Measurements from ENCODE around the gene ATP6V0D1.

Gene ATP6V0D1

GRCh38 chr16:67389911-67390815, 90.8 kb downstream of the ATP6V0D1 start:
- Histone ChIP-seq H3K27ac (ENCODE audit: low read length) (no peak overlapping the region), H4K20me1 (ENCODE audit: insufficient read depth, low read length) (no peaks in the 10 kb centered on the region), H3K9me3 (ENCODE audit: insufficient read depth, low read length) (no peaks in the 10 kb centered on the region), H3K27me3 (ENCODE audit: low read depth, low read length) (no peaks in the 10 kb centered on the region), H3K4me3 (ENCODE audit: low read length) (no peak overlapping the region), H3K79me2 (ENCODE audit: low read length) (no peaks in the 10 kb centered on the region), H3K36me3 (replicated peaks; ENCODE audit: low read depth, low read length) (no peaks in the 10 kb centered on the region), H3K9ac (ENCODE audit: low read length) (no peak overlapping the region), H3K4me1 (ENCODE audit: low read length) (peaks cover under 1% of the 10 kb centered on the region; the same call in 1 of the 2 replicates), H3K4me2 (ENCODE audit: low read length) (no peak overlapping the region), H2AFZ (ENCODE audit: low read depth, low read length) (no peak overlapping the region)
- TF ChIP-seq, protein P1, sequence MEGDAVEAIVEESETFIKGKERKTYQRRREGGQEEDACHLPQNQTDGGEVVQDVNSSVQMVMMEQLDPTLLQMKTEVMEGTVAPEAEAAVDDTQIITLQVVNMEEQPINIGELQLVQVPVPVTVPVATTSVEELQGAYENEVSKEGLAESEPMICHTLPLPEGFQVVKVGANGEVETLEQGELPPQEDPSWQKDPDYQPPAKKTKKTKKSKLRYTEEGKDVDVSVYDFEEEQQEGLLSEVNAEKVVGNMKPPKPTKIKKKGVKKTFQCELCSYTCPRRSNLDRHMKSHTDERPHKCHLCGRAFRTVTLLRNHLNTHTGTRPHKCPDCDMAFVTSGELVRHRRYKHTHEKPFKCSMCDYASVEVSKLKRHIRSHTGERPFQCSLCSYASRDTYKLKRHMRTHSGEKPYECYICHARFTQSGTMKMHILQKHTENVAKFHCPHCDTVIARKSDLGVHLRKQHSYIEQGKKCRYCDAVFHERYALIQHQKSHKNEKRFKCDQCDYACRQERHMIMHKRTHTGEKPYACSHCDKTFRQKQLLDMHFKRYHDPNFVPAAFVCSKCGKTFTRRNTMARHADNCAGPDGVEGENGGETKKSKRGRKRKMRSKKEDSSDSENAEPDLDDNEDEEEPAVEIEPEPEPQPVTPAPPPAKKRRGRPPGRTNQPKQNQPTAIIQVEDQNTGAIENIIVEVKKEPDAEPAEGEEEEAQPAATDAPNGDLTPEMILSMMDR (IDR thresholded peaks at IDR 0.05; ENCODE audit: low read depth, low read length): no peak
- no peak for TF ChIP-seq EZH2phosphoT487 (IDR thresholded peaks at IDR 0.05; ENCODE audit: low read depth)

- Histone ChIP-seq H3K9me3 (ENCODE audit: insufficient read depth, low read length) (no peaks in the 10 kb centered on the region), H3K27ac (ENCODE audit: low read length) (no peak overlapping the region), H3K4me3 (ENCODE audit: low read length) (no peak overlapping the region), H3K27me3 (ENCODE audit: low read depth, low read length) (no peaks in the 10 kb centered on the region), H3K4me2 (ENCODE audit: low read length) (no peak overlapping the region), H2AFZ (ENCODE audit: low read depth, low read length) (no peak overlapping the region), H3K4me1 (ENCODE audit: low read length) (no peaks in the 10 kb centered on the region), H3K36me3 (replicated peaks; ENCODE audit: low read depth, low read length) (no peaks in the 10 kb centered on the region), H3K9ac (ENCODE audit: low read length) (no peak overlapping the region), H4K20me1 (ENCODE audit: insufficient read depth, low read length) (no peaks in the 10 kb centered on the region), H3K79me2 (ENCODE audit: low read length) (no peaks in the 10 kb centered on the region)
- TF ChIP-seq, protein P1 (IDR thresholded peaks at IDR 0.05; ENCODE audit: low read depth, low read length): no peak
- TF ChIP-seq EZH2phosphoT487 (IDR thresholded peaks at IDR 0.05; ENCODE audit: low read depth): no peak
Observed at GRCh38 chr16:67388591-67388990, 92.4 kb downstream of the ATP6V0D1 start.

DNA sequence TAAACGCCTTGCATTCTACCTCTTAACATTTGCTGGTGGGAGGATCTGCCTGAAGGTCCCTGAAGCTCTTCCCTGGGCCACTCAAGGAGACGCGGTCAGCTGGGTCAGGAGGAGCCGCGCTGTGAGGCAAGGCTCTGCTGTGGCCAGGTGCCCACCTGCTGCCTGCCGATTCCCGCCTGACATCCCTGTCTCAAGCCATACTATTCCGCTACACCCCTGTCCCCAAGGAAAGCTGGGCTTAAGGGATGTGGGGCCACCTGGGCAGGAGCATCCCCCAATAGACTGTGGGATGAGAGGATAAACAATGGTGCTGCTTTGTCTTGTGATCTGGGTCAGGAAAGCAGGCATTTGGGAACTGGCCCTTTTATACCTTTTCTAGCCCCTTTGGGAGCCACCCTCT, 92.8 kb downstream of the ATP6V0D1 start:
- Histone ChIP-seq H4K20me1 (ENCODE audit: insufficient read depth, low read length) (no peaks in the 10 kb centered on the region), H3K4me2 (ENCODE audit: low read length) (no peak overlapping the region), H3K9ac (ENCODE audit: low read length) (no peak overlapping the region), H3K36me3 (replicated peaks; ENCODE audit: low read depth, low read length) (no peaks in the 10 kb centered on the region), H3K4me3 (ENCODE audit: low read length) (no peak overlapping the region), H3K4me1 (ENCODE audit: low read length) (no peaks in the 10 kb centered on the region), H2AFZ (ENCODE audit: low read depth, low read length) (no peak overlapping the region), H3K27me3 (ENCODE audit: low read depth, low read length) (no peaks in the 10 kb centered on the region), H3K9me3 (ENCODE audit: insufficient read depth, low read length) (no peaks in the 10 kb centered on the region), H3K27ac (ENCODE audit: low read length) (no peak overlapping the region), H3K79me2 (ENCODE audit: low read length) (no peaks in the 10 kb centered on the region)
- no peak for TF ChIP-seq EZH2phosphoT487 (IDR thresholded peaks at IDR 0.05; ENCODE audit: low read depth)
- TF ChIP-seq, protein P1 (IDR thresholded peaks at IDR 0.05; ENCODE audit: low read depth, low read length): no peak

All from OCI-LY3 (cell line).